Measurements from ENCODE around the gene OR2A14. TPM values are rescaled to one million over a fixed set of nuclear protein-coding genes. Genes with fewer than 3 reads are reported as not detected.

Gene OR2A14
- total RNA-seq, 1 experiment from 2014 or later: not detected

DNA sequence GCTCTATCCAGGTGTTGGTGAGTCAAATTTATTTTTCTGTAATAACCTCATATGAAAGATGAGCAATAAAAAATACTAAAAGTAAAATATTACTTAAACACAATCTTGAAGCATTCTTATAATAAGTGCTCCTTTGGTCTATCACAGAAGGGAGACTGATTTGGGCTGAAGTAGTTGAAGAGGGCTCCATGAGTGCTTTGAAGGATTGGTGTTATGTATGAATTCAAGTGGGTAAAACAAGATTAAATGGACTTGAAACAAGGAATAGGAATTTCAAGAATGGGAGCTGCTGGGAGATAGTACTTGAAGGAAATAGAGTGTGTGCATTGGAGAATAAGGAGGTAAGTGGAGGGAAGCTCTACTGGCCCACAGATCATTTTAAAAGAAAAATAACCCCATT lies 20.9 kb upstream of the OR2A14 start:
- no peak overlapping the region for H3K4me3 ChIP-seq (ENCODE audit: low read depth in 2 of 2, low read length in 2 of 2)
- no peaks in the 10 kb centered on the region for H3K36me3 ChIP-seq (ENCODE audit: control insufficient read depth, insufficient read depth, low read length)
- DNase-seq (ENCODE audit: low read depth, low spot score) (no peak), ATAC-seq (no peak)
- H3K9me3 ChIP-seq (ENCODE audit: control insufficient read depth, insufficient read depth, low read depth, low read length): no peaks in the 10 kb centered on the region
- intact Hi-C loops (cut with micrococcal nuclease; ENCODE audit: unreplicated experiment): no loop called here
- H3K4me1 ChIP-seq (ENCODE audit: control insufficient read depth, insufficient read depth, low read length): no peaks in the 10 kb centered on the region
- no peak overlapping the region for H3K27ac ChIP-seq (ENCODE audit: low read length)
- TF ChIP-seq TCF7L2 (IDR thresholded peaks at IDR 0.05; ENCODE audit: low read depth, low read length): no peak
- TF ChIP-seq POLR2AphosphoS5 (IDR thresholded peaks at IDR 0.05; ENCODE audit: low read depth, low read length): no peak
- no peak for TF ChIP-seq REST (IDR thresholded peaks at IDR 0.05; ENCODE audit: insufficient read depth in 1 of 2, low read depth in 2 of 2, low read length in 1 of 2)
- no peak for TF ChIP-seq SIN3A (IDR thresholded peaks at IDR 0.05; ENCODE audit: borderline replicate concordance, insufficient read depth, low read depth, low read length)
- no peak for TF ChIP-seq CTCF (IDR thresholded peaks at IDR 0.05)
- ChIA-PET CTCF (no interaction called here), POLR2A (no interaction called here)
- H3K27me3 ChIP-seq (ENCODE audit: control insufficient read depth, insufficient read depth, low read length): no peaks in the 10 kb centered on the region
- in situ Hi-C loops (cut with HindIII; ENCODE audit: low pct_unique_long_range_greater_than_20kb, low sequenced_read_pairs): no loop called here
- no TSS peak for BruUV-seq (replicated peaks)

- in situ Hi-C loops (cut with HindIII; ENCODE audit: low pct_unique_long_range_greater_than_20kb, low sequenced_read_pairs) (no loop called here), intact Hi-C loops (cut with micrococcal nuclease; ENCODE audit: unreplicated experiment) (no loop called here)
- ATAC-seq: no peak
- ChIA-PET CTCF (no interaction called here), POLR2A (no interaction called here)
- H3K27ac ChIP-seq (ENCODE audit: low read length): no peak overlapping the region
- H3K27me3 ChIP-seq (ENCODE audit: control insufficient read depth, insufficient read depth, low read length): no peaks in the 10 kb centered on the region
- no TSS peak for BruUV-seq (replicated peaks)
- H3K9me3 ChIP-seq (ENCODE audit: control insufficient read depth, insufficient read depth, low read depth, low read length): no peaks in the 10 kb centered on the region
- DNase-seq (ENCODE audit: low read depth, low spot score): no peak
- no peak for TF ChIP-seq POLR2AphosphoS5 (IDR thresholded peaks at IDR 0.05; ENCODE audit: low read depth, low read length)
- TF ChIP-seq CTCF (IDR thresholded peaks at IDR 0.05): no peak
- TF ChIP-seq SIN3A (IDR thresholded peaks at IDR 0.05; ENCODE audit: borderline replicate concordance, insufficient read depth, low read depth, low read length): no peak
- no peak for TF ChIP-seq TCF7L2 (IDR thresholded peaks at IDR 0.05; ENCODE audit: low read depth, low read length)
- H3K4me1 ChIP-seq (ENCODE audit: control insufficient read depth, insufficient read depth, low read length): no peaks in the 10 kb centered on the region
- H3K4me3 ChIP-seq (ENCODE audit: low read depth in 2 of 2, low read length in 2 of 2): no peak overlapping the region
- no peaks in the 10 kb centered on the region for H3K36me3 ChIP-seq (ENCODE audit: control insufficient read depth, insufficient read depth, low read length)
These were observed 17.8 kb upstream of the OR2A14 start for GRCh38 chr7:144105211-144105610.
